Activated T-cell treated with anti-CD3 and anti-CD28 coated beads, Interleukin-2, amount 50 U/mL, for 72 hours (primary cell): ENCODE results near the gene KRTAP4-3. TPM values are rescaled to one million over a fixed set of nuclear protein-coding genes. Genes with fewer than 3 reads are reported as not detected.
A peak's percentile ranks its signal among the peaks of the same experiment; 100 is the strongest.
"Not testable (repeated sequence)": the region's sequence is repeated elsewhere in the genome, so short reads cannot be mapped to it uniquely, and the experiment has no call there.

ENCODE experiments used
- ATAC-seq, 2 donors: fragments of 150-1000 bp; cut with Tn5 transposase; replicated peaks in 1 of 2; 2 replicates each; pipeline ENCODE4 v1.10.0; 2021; ENCODE audit warnings: moderate library complexity in 2 of 2, mild to moderate bottlenecking in 1 of 2
- DNase-seq, 2 donors: peaks; one replicate each; pipeline ENCODE4 v3.0.0; 2021 to 2022; ENCODE audit warnings: mixed read lengths in 1 of 2
- H3K27ac Mint-ChIP-seq: one replicate; pipeline ENCODE4 v1.8.0; 2022; ENCODE audit warnings: mild to moderate bottlenecking, moderate library complexity, mixed read lengths
- H3K27me3 Mint-ChIP-seq: one replicate; pipeline ENCODE4 v1.8.0; 2022; ENCODE audit warnings: low read depth, mixed read lengths
- H3K36me3 Mint-ChIP-seq, 2 donors: one replicate each; pipeline ENCODE4 v1.8.0; 2022; ENCODE audit warnings: mixed read lengths in 2 of 2, mild to moderate bottlenecking in 1 of 2; ENCODE audit not compliant: insufficient read depth in 2 of 2
- H3K4me1 Mint-ChIP-seq: one replicate; pipeline ENCODE4 v1.8.0; 2022; ENCODE audit warnings: low read depth, mixed read lengths
- H3K4me3 Mint-ChIP-seq, 2 donors: one replicate each; pipeline ENCODE4 v1.8.0; 2022; ENCODE audit warnings: mild to moderate bottlenecking in 2 of 2, mixed read lengths in 2 of 2, moderate library complexity in 2 of 2
- H3K9me3 Mint-ChIP-seq, 2 donors: one replicate each; pipeline ENCODE4 v1.8.0; 2022; ENCODE audit warnings: mixed read lengths in 2 of 2
- total RNA-seq, 2 donors: library from RNA; stranded (reverse); gene quantifications; one replicate each; pipeline ENCODE4 v1.2.3, GENCODE V29; 2022

KRTAP4-3 gene
- total RNA-seq, 2 donors from 2014 or later, result not detected

DNA sequence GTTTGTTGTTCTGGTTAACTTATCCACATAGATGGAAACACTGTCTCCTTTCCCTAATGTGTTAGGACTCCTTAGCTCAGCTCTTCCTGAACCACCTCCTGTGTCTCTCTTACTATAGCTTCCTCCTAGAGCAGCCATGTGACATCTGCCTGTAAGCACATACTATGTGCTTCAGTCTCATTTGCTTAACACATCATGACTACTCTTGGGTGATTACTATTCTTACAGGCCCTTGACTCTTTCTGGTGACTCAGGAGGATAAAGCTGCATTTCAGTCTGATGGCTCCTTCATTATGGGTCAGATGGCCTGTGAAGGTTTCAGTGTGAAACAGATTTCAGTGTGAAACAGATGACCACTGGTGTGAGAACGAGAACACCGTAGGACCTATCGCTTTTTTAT is 10.3 kb upstream of the KRTAP4-3 start:
- ATAC-seq, result peak; percentile 29 to 74
- Mint-ChIP-seq H3K4me1 (no peaks in the 10 kb centered on the region), H3K4me3 (no peak overlapping the region), H3K9me3 (no peaks in the 10 kb centered on the region), H3K27me3 (no peaks in the 10 kb centered on the region), H3K27ac (no peak overlapping the region), H3K36me3 (no peaks in the 10 kb centered on the region)
- no peak for DNase-seq

DNA sequence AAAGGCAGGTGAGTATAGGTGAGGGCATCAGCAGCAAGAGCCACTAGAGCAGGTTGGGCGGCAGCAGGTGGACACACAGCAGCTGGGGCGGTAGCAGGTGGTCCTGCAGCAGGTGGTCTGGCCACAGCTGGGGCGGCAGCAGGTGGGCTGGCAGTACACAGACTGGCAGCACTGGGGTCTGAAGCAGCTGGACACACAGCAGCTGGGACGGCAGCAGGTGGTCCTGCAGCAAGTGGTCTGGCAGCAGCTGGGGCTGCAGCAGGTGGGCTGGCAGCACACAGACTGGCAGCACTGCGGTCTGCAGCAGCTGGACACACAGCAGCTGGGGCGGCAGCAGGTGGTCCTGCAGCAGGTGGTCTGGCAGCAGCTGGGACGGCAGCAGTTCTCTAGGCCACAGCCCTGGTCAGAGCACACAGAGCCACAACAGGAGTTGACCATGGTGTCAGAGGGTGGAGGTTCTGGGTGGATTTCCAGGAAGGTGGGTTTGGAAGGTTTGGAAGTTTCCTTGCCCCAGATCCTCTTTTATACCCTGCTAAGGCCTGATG is 9.8 kb upstream of the KRTAP4-3 start, which contains the start of gene KRTAP4-2:
KRTAP4-2 (minus strand) TSS at position 495 of the 545 bp plus-strand sequence; CDS start at position 438, 57 bp downstream.
- no peak within 1 kb of the TSS for H3K27ac Mint-ChIP-seq
- ATAC-seq (no peak), DNase-seq (no peak)
- H3K36me3 Mint-ChIP-seq, result no peaks in the 10 kb centered on the region
- H3K4me3 Mint-ChIP-seq, result no peak within 1 kb of the TSS
- no peaks in the 10 kb centered on the region for H3K9me3 Mint-ChIP-seq
- no peaks in the 10 kb centered on the region for H3K4me1 Mint-ChIP-seq
- H3K27me3 Mint-ChIP-seq, result no peaks in the 10 kb centered on the region

DNA sequence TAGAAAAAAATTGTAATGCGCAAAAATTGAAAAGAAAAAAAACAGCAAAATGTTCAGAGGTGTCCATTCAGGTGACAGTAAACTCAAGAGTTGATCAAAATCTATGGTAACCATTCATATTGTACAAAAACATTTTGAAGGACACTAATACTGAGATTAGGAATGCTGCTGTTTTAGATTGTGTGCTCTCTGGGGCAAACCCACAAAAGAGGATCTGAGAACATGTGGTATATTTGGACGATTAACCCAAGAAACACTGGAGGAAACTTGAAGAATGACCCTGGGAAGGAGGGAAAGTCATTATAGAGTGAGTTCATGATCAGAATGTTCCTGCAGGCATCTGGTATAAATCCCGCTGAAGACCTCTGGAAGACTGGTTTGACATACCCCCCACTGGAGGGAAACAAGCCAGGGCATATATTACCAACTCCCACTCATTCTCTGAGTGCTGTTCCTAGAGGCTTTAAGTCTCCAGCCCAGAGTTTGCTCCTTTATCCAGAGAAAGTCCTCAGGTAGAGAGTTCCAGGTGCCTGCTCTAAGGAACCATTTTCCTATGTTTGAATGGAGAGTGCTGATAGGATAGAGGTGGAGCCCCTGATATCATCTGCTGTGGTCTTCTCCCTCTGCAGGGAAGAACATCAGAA is 8.8 kb upstream of the KRTAP4-3 start:
- Mint-ChIP-seq H3K4me1 (no peaks in the 10 kb centered on the region), H3K36me3 (no peaks in the 10 kb centered on the region), H3K27me3 (peaks cover 5% of the 10 kb centered on the region), H3K9me3 (no peaks in the 10 kb centered on the region), H3K4me3 (no peak overlapping the region), H3K27ac (no peak overlapping the region)
- no peak for DNase-seq
- ATAC-seq, result no peak

DNA sequence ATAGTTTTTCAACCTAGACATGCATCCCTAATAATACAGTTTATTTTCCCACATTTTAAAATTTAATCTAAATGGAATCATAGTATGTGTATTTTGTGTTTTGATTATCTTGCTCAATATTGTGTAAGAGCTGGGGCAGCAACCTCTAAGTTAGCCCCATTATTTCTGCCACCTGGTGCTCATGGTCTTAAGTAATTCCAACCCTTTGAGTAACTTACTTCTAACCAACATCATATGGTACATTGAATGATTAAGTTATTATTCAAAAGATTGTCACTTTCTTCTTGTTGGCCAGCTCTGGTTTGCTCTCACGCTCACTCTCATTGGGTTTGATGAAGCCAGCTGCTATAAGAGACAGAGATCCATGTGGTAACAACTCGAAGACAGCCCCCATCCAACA is 3.9 kb upstream of the KRTAP4-3 start:
- peaks cover 5% of the 10 kb centered on the region for H3K27me3 Mint-ChIP-seq
- H3K27ac Mint-ChIP-seq, result no peak overlapping the region
- no peaks in the 10 kb centered on the region for H3K4me1 Mint-ChIP-seq
- H3K4me3 Mint-ChIP-seq, result no peak overlapping the region
- DNase-seq, result no peak
- H3K9me3 Mint-ChIP-seq, result no peaks in the 10 kb centered on the region
- ATAC-seq, result no peak
- H3K36me3 Mint-ChIP-seq, result no peaks in the 10 kb centered on the region

DNA sequence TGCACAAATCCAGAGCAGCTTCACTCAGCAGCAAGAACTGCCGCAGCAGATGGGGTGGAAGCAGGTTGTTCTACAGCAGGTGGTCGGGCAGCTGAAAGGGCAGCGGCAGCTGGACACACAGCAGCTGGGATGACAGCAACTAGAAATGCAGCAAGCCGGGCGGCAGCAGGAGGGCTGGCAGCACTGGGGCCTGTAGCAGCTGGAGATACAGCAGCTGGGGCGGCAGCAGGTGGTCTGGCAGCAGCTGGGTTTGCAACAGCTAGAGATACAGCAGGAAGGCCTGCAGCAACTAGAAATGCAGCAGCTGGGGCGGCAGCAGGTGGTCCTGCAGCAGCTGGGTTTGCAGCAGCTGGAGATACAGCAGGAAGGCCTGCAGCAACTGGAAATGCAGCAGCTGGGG is 460 bp downstream of the KRTAP4-3 start:
- H3K36me3 Mint-ChIP-seq, result no peaks in the 10 kb centered on the region
- peaks cover 5% of the 10 kb centered on the region for H3K27me3 Mint-ChIP-seq
- no peaks in the 10 kb centered on the region for H3K4me1 Mint-ChIP-seq
- H3K9me3 Mint-ChIP-seq, result no peaks in the 10 kb centered on the region
- no peak overlapping the region for H3K4me3 Mint-ChIP-seq
- DNase-seq (no peak), ATAC-seq (no peak)
- no peak overlapping the region for H3K27ac Mint-ChIP-seq

DNA sequence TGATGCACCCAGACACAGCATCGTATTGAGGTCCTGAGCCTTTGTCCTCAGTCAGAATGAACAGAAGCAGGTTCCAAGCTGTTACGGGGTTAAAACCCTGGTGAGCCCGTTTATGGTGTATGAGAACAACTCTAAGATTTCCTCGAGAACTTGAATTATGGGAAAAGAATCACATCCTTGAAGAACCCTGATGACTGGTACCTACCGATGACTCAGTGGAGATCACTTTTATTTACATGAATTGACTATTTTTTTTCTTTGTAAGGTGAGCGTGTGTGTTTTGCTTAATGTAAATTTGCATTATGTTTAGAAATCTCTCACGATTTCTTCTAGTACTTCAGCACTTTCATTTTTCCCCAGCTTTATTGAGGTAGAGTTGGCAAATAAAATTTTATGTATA is 4.2 kb downstream of the KRTAP4-3 start:
- Mint-ChIP-seq H3K27me3 (no peaks in the 10 kb centered on the region), H3K36me3 (no peaks in the 10 kb centered on the region), H3K27ac (no peak overlapping the region), H3K4me3 (no peak overlapping the region), H3K9me3 (no peaks in the 10 kb centered on the region), H3K4me1 (no peaks in the 10 kb centered on the region)
- ATAC-seq, result no peak
- DNase-seq, result no peak

DNA sequence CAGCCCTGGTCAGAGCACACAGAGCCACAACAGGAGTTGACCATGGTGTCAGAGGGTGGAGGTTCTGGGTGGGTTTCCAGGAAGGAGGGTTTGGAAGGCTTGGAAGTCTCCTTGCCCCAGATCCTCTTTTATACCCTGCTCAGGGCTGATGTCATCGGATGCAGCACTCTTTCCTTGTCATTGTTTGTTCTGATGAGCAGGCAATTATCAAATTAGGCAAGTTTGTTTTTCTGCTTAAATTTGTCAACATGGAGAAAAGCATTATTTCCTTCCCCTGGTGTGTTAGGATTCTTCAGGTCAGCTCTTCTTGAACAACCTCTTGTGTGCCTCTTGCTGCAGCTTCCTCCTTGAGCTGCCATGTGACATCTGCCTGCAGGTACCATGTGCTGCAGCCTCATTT is 7.4 kb downstream of the KRTAP4-3 start, which contains the start of gene KRTAP4-4:
KRTAP4-4 (minus strand) TSS at position 101 of the 400 bp plus-strand sequence; CDS start at position 44, 57 bp downstream.
- Mint-ChIP-seq H3K4me3 (no peak within 1 kb of the TSS), H3K36me3 (no peaks in the 10 kb centered on the region), H3K4me1 (no peaks in the 10 kb centered on the region), H3K27me3 (no peaks in the 10 kb centered on the region), H3K9me3 (no peaks in the 10 kb centered on the region), H3K27ac (no peak within 1 kb of the TSS)
- ATAC-seq (no peak), DNase-seq (no peak)

DNA sequence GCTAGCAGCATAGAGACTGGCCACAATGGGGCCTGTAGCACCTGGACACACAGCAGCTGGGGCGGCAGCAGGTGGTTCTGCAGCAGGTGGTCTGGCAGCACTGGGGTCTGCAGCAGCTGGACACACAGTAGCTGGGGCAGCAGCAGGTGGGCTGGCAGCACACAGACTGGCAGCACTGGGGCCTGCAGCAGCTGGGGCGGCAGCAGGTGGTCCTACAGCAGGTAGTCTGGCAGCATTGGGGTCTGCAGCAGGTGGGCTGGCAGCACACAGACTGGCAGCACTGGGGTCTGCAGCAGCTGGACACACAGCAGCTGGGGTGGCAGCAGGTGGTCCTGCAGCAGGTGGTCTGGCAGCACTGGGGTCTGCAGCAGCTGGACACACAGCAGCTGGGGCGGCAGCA is 7.8 kb downstream of the KRTAP4-3 start:
- not testable (repeated sequence) for ATAC-seq, H3K27me3 Mint-ChIP-seq, H3K4me3 Mint-ChIP-seq, H3K9me3 Mint-ChIP-seq, H3K27ac Mint-ChIP-seq, H3K36me3 Mint-ChIP-seq, DNase-seq, H3K4me1 Mint-ChIP-seq

DNA sequence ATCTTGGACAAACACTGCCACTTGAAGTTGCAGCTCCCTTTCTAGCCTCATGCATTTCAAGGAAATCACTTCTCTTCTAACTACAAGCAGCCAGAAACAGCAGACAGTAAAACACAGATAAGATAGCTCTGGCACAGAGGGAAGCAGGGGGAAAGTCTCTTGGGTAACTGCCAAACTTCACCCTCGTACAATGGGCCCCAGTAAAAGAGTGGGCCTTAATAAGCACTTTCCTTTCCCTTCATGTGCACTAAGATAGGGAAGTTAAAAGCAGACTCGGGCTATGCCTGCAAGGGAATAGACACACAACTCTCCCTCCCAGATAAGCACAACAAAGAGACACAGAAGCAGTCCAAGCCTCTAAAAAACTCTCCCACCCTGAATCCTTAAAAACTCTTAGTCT is 14.2 kb downstream of the KRTAP4-3 start:
- Mint-ChIP-seq H3K27ac (no peak overlapping the region), H3K4me1 (no peaks in the 10 kb centered on the region), H3K36me3 (no peaks in the 10 kb centered on the region), H3K9me3 (no peaks in the 10 kb centered on the region), H3K27me3 (no peaks in the 10 kb centered on the region), H3K4me3 (no peak overlapping the region)
- no peak for ATAC-seq
- DNase-seq, result no peak

DNA sequence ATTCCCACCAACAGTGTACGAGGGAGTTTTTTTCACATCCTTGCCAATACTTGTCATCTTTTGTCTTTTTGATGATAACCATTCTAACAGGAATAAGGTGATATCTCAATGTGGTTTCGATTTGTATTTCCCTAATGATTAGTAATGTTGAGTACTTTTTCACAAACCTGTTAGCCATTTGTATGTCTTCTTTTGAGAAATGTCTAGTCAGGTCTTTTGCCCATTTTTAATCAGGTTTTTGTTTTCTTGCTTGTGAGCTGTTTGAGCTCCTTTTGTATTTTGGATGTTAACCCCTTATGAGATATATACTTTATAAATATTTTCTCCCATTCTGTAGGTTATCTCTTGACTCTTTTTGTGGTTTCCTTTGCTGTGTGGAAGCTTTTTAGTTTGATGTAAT is 16.5 kb downstream of the KRTAP4-3 start:
- no peak for ATAC-seq
- no peaks in the 10 kb centered on the region for H3K36me3 Mint-ChIP-seq
- H3K27me3 Mint-ChIP-seq, result no peaks in the 10 kb centered on the region
- H3K4me3 Mint-ChIP-seq, result no peak overlapping the region
- no peak for DNase-seq
- H3K4me1 Mint-ChIP-seq, result no peaks in the 10 kb centered on the region
- H3K27ac Mint-ChIP-seq, result no peak overlapping the region
- no peaks in the 10 kb centered on the region for H3K9me3 Mint-ChIP-seq

DNA sequence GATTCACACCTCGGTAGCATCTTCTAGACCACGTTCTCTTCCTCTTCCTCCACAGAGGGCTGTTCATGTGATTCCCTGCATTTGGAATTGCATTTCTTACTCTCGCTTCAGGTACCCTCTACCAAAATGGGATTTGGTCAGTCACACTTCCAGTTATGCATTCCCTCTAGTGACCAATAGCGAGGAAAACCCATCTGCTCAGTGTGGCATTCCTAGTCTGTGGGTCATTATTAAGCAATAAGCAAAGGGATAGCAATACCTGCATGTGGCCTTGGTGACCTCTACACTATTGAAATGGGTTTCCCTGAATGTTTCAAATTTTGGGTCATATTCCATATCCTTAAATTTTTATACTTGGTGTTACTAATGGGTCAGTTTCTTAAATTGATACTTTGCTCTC is 18.0 kb downstream of the KRTAP4-3 start:
- H3K27ac Mint-ChIP-seq, result no peak overlapping the region
- no peak overlapping the region for H3K4me3 Mint-ChIP-seq
- no peaks in the 10 kb centered on the region for H3K4me1 Mint-ChIP-seq
- no peaks in the 10 kb centered on the region for H3K9me3 Mint-ChIP-seq
- no peaks in the 10 kb centered on the region for H3K36me3 Mint-ChIP-seq
- no peaks in the 10 kb centered on the region for H3K27me3 Mint-ChIP-seq
- ATAC-seq (no peak), DNase-seq (no peak)

DNA sequence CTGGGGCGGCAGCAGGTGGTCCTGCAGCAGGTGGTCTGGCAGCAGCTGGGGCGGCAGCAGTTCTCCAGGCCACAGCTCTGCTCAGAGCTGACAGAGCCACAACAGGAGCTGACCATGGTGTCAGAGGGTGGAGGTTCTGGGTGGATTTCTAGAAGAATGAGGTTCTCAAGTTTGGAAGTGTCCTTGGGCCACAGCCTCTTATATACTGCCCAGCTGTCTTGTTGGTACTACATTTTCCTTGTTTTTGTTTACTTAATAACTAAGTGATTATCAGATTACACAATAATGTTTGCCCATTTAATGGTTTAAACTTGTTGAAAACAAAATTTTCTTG is 18.4 kb downstream of the KRTAP4-3 start, which contains the start of gene KRTAP4-5:
KRTAP4-5 (minus strand) TSS at position 174 of the 334 bp plus-strand sequence; CDS start at position 116, 58 bp downstream.
- no peak for DNase-seq
- H3K27ac Mint-ChIP-seq, result no peak within 1 kb of the TSS
- no peak for ATAC-seq
- H3K27me3 Mint-ChIP-seq, result no peaks in the 10 kb centered on the region
- no peaks in the 10 kb centered on the region for H3K9me3 Mint-ChIP-seq
- H3K4me3 Mint-ChIP-seq, result no peak within 1 kb of the TSS
- no peaks in the 10 kb centered on the region for H3K36me3 Mint-ChIP-seq
- H3K4me1 Mint-ChIP-seq, result no peaks in the 10 kb centered on the region

DNA sequence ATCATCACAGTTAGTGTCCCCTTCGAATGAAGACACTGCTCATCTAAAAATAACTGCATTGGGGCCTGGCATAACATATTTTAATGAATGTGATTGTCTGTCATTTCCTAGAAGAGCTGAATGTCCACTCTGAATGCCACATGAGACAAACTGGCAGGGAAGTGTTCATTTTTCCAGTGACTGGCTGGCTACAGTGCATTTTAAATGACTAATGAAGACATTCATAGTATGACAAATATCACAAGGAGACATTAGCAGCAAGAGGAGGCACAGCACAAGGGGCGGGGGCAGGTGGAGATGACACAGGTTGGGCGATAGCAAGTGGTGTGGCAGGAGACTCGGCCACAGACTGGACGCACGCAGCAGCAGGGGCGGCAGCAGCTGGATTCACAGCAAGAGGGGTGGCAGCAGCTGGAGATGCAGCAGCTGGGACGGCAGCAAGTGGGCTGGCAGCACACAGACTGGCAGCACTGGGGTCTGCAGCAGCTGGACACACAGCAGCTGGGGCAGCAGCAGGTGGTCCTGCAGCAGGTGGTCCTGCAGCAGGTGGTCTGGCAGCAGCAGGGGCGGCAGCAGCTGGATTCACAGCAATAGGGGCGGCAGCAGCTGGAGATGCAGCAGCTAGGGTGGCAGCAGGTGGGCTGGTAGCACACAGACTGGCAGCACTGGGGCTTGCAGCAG is 18.9 kb downstream of the KRTAP4-3 start:
- H3K4me1 Mint-ChIP-seq, H3K4me3 Mint-ChIP-seq, H3K27me3 Mint-ChIP-seq, ATAC-seq, H3K36me3 Mint-ChIP-seq, H3K9me3 Mint-ChIP-seq, DNase-seq, H3K27ac Mint-ChIP-seq: not testable (repeated sequence)
